NK-92 treated with Interleukin-12 subunit alpha and Interleukin-12 subunit beta, amount 100 ng/mL, for 24 hours (cell line): ENCODE results near the gene CMPK1.
"Not testable (repeated sequence)": the region's sequence is repeated elsewhere in the genome, so short reads cannot be mapped to it uniquely, and the experiment has no call there.

Experiments
- DNase-seq: peaks from one replicate; lab custom pipeline; 2025; lab: John Stamatoyannopoulos, UW

CMPK1 gene

GRCh38 chr1:47338249-47339077, 4.9 kb downstream of the CMPK1 start:
- no peak for DNase-seq

DNA sequence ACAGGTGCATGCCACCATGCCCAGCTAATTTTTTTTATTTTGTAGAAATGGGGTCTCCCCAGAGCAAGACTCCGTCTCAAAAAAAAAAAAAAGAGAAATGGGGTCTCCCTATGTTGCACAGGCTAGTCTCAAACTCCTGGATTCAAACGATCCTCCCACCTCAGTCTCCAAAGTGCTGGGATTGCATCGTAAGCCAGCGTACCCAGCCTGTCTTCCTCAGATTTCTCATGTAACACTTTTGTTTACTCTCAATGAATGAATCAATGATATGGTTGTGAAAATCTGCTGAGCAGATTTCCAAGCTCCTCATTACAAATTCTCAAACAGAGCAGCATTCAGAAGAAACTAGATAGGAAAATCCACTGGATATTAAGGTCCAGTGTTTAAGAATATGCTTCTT, 6.6 kb downstream of the CMPK1 start:
- no peak for DNase-seq

DNA sequence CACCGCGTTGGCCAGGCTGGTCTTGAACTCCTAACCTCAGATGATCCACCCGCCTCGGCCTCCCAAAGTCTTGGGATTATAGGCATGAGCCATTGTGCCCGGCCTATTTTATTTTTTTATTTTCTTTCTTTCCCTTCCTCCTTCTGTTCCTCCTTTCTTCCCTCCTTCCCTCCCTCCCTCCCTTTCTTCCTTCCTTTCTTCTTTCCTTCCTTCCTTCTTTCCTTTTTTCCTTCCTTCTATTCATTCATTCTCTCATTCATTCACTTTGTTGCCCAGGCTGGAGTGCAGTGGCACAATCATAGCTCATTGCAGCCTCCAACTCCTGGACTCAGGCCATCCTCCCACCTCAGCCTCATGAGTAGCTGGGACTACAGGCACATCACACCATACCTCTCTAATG, 13.4 kb downstream of the CMPK1 start:
- DNase-seq = not testable (repeated sequence)

DNA sequence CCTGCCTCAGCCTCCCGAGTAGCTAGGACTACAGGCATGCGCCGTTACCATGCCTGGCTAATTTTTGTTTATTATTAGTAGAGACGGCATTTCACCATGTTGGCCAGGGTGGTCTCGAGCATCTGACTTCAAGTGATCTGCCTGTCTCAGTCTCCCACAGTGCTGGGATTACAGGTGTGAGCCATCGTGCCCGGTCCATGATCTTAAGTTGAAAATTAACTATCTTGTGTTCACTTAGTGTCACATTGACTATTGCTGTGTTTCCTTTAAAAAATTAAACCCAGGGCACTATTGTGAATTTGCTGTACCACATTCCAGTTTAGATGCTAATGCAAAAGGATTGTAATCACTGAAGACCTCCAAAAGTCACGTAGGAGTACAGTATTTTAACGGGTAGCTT, 14.1 kb downstream of the CMPK1 start:
- DNase-seq = no peak

- DNase-seq = no peak
Measured at GRCh38 chr1:47348246-47348645, 14.7 kb downstream of the CMPK1 start.

GRCh38 chr1:47351305-47351704, 17.7 kb downstream of the CMPK1 start:
- DNase-seq = no peak

DNA sequence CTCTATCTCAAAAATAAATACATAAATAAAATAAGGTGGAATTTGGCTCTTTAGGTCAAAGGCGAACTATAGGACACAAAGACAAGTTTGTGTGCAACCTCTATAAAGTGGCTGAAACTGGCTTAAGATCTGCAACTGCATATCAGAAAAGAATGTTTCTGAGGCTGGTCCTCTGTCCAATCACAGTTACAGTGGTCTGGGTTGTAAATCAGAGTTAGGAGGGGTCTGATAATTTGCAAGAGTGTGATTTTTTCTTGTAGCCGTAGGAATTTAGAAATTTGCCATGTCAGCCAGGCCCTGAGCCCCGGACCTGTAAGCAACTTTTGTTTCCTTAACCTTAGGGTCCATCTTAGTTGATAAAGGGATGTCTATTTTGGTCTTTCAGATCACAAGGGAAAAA, 27.8 kb downstream of the CMPK1 start:
- DNase-seq = no peak

DNA sequence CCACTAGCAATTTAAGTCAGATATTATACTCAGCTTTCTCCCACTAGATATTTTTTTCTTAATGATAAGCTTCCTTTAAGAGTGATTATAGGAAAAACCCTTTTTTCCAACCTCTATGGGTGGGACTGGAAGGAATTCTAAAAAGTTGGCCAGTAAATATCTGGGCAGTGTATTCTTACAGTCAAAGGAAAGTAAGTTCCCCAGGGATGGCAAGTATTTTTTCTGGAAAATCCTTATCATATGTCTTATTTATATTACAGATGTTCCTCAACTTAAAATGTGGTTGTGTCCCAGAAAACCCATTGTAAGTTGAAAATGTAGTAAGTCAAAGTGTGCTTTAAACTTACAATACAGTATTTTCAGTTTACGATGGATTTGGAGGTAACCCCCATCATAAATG, 29.2 kb downstream of the CMPK1 start:
- no peak for DNase-seq

- DNase-seq = no peak
Measured at GRCh38 chr1:47367651-47368050, 34.1 kb downstream of the CMPK1 start.

GRCh38 chr1:47371016-47371517, 37.5 kb downstream of the CMPK1 start:
- no peak for DNase-seq

DNA sequence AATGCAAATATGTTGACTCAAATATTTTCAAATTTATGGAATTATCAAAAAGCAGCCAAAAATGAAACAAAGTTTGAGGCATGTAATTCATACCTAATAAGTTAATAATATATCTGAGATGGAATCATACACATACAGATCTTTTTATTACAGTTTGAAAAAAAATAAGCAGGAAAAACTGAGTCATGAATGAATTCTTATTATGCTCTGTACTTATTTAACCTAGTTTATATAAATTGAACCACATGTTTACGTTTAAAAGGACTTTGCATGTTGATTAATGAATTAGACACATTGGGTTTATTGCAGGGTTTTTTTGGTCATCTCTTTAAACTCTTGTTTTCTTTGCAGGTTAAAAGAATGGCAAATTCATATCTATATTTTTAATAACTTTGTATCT, 40.9 kb downstream of the CMPK1 start:
- DNase-seq = no peak

DNA sequence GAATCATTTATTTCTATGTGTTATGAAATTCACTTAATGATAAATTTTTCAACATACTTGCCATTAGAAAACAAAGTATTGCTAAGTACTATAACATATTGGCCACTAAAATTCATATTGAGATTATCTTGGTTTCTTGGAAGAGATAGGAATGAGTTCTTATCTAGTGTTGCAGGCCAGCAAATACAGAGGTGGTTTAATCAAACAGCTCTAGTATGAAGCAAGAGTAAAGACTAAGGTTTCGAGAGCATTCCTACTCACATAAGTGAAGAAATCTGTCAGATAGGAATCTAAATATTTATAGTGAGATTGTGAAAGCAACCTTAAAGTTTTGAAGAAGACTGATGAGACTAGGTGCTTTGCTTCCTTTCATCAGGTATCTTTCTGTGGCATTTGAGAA, 44.6 kb downstream of the CMPK1 start:
- DNase-seq = no peak

- no peak for DNase-seq
Measured at GRCh38 chr1:47380699-47381098, 47.1 kb downstream of the CMPK1 start.

GRCh38 chr1:47382399-47382983, 48.9 kb downstream of the CMPK1 start:
- DNase-seq = no peak

DNA sequence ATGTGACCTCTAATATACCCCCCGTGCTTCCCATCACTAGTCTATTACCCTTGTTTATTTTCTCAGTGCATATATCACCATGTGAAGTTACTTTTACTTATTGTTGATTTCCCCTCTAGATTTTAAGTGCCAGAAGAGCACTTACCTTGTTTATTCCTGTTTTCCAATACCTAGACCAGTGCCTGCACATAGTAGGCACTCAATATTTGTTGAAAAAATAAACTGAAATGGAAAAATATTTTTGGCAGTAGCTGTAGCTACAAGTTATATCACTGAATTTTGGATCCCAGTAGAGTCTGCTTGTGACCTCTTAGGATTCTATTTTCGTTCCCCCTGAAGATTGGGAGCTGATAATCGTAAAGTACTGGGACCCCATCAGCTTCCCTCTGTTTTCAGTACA, 50.5 kb downstream of the CMPK1 start:
- no peak for DNase-seq

DNA sequence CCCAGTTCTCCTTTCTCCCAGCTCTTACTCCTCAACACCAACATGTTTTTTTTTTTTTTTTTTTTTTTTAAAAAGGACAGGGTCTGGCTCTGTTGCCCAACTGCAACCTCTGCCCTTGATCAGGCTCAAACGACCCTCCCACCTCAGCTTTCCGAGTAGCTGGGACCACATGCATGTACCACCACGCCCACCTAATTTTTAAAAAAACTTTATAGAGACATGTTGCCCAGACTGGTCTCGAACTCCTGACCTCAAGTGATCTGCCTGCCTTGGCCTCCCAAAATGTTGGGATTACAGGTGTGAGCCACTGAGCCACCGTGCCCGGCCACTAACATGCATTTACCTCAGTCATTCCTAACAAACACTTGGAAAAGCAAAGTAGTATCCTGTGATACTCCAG, 51.4 kb downstream of the CMPK1 start:
- no peak for DNase-seq

GRCh38 chr1:47386268-47386667, 52.7 kb downstream of the CMPK1 start:
- no peak for DNase-seq

GRCh38 chr1:47388030-47388890, 54.7 kb downstream of the CMPK1 start:
- DNase-seq = no peak

DNA sequence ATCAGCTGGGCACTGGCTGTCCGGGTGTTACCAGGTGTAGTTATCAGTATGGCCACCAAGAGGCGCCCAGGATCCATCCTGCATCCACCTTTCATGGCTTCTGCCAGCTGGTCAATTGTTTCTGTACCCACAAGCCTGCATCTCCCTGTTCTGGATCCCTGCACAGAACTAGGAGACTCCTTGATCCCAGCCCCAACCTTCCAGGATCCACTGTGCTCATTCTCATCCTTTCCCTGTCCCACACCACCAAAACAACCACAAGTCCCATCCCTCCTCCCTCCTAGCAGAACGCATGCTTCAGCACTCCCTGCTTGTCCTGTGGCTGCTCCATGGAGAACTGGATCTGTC, 55.3 kb downstream of the CMPK1 start:
- no peak for DNase-seq

GRCh38 chr1:47389731-47390130, 56.1 kb downstream of the CMPK1 start:
- no peak for DNase-seq

DNA sequence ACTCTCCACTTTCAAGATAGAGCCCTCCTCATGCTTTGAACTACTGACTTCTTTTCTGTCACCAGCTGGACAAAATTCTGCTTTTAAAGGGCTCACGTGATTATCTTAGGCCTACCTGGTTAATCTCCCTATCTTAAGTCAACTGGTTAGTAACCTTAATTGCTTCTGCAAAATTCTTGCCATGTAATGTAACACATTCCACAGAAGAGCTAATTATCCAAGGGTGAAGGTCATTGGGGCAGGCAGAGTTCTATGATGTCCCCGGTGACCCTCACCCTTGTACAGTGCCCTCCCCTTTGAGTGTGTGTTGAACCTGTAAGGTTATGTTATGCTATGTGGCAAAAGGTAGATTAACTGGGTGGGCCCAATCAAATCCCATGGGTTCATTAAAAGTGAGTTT, 57.3 kb downstream of the CMPK1 start:
- no peak for DNase-seq

DNA sequence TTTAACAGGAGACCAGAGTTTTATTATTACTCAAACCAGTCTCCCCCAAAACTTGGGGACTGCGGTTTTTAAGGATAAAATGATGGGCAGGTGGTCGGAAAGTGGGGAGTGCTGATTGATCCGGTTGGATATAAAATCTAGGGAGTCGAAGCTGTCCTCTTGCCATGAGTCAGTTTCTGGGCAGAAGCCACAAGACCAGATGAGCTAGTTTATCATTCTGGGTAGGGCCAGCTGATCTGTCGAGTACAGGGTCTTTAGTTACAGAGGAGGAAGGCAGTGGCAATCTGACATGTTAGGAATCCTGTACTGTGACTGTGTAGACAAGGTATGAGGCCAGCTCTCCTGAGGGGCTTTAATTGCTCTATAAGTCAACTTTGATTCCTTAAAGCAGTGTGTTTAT, 59.6 kb downstream of the CMPK1 start:
- DNase-seq = no peak

DNA sequence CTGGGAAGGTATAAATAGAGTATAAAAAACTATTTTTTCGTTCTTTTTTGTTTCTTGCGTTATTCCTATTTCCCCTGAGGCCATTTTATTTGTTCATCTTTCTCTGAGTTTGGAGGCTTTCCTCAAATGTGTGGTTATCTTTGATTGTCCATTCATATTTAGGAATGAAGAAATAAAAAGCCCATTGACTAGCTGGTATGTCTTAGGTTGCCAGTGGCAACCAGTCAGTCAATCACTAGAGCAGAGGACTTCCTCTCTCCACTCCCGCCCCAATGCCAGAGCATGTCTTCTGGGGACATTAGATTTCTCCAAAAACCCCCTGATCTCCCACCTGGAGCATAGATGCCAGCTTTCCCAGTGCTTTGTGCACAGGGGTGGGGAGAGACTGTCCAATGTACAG, 61.8 kb downstream of the CMPK1 start:
- DNase-seq = no peak
